NCI-H1436 (cell line): ENCODE measurements around the gene ACSM3.
"Not testable (repeated sequence)": the region's sequence is repeated elsewhere in the genome, so short reads cannot be mapped to it uniquely, and the experiment has no call there.

Source experiments
- DNase-seq: peaks from one replicate; lab custom pipeline; 2025; lab: John Stamatoyannopoulos, UW

Gene ACSM3

GRCh38 chr16:20755799-20756198, 8.0 kb upstream of the ACSM3 start:
- DNase-seq, result not testable (repeated sequence)

GRCh38 chr16:20760346-20760745, 3.5 kb upstream of the ACSM3 start:
- DNase-seq, result no peak

DNA sequence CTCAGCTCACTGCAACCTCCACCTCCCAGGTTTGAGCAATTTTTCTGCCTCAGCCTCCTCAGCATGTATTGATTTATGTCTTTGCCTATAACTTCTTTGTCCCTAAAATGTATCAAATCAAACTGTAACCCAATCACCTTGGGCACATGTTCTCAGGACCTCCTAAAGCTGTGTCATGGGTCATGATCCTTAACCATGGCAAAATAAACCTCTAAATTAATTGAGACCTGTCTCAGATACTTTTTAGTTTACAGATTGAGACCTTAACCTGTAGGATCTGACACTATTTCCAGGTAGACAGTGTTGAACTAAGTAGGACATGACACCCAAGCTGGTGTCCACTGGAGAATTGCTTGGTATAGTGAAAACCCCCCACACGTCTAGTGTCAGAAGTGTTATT, 2.6 kb upstream of the ACSM3 start:
- DNase-seq, result no peak

GRCh38 chr16:20762404-20763123, 1.2 kb upstream of the ACSM3 start:
- DNase-seq, result no peak

GRCh38 chr16:20764448-20764847, 634 bp downstream of the ACSM3 start:
- not testable (repeated sequence) for DNase-seq

DNA sequence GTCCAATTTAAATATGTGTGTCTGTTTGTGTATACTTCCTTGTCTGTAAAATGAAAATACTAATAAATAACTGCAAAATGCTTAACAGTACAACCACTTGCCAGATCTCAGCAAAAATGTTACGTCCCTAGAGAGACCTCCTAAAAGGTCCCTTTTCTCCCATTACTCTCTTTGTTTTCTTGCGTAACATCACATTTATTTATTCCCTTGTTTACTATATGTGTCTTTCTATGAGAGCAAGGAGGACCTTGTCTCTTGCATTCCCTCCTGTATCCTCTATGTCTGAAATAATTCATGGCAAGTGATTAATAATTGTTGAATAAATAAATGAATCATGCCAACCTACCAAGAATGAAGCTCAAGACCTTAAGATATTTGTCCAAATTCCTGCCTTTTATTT, 1.9 kb downstream of the ACSM3 start:
- no peak for DNase-seq

DNA sequence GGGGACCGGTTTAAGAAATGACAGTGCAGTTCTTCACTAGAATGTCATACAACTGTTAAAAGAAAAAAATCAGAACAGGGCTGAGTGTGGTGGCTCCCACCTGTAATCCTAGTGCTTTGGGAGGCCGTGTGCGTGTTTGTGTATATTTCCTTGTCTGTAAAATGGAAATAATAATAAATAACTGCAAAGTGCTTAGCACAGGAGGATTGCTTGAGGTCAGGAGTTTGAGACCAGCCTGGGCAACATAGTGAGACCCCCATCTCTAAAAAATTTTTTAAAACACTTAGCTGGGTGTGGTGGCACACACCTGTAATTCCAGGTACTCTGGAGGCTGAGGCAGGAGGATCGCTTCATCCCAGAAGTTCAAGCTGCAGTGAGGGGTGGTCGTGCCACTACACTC, 2.5 kb downstream of the ACSM3 start:
- DNase-seq, result no peak

DNA sequence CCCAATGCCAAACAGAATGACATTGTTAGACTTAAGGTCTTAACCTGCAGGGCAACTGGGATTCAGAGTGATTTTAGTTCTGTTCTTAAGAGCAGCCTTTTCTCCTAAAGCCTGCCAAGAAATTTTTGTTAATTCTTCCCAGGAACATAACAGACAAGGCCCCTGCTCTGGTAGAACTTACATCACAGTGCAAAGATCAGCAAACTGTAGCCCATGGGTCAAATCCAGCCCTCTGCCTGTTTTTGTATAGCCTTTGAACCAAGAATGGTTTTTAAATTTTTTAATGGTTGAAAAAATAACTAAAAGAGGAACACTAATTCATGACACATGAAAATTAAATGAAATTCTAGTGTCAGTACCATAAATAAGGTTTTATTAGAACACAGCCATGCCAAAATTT, 3.8 kb downstream of the ACSM3 start:
- no peak for DNase-seq

DNA sequence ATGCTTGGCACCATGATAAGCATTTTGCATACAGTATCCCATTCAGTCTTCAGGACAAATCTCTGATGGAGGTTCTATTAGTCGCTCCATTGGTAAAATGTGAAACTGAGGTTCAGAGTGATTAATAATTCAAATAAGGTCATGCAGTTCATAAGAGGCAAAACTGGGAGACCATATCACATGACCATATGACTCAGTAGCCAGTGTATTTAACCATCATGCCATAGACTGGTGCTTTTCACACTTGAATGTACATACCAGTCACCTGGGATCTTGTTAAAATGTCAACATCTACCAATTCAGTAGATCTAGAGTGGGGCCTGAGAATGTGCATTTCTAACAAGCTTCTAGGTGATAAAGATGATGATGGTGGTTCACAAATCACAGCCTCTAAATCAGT, 4.3 kb downstream of the ACSM3 start:
- DNase-seq, result no peak

DNA sequence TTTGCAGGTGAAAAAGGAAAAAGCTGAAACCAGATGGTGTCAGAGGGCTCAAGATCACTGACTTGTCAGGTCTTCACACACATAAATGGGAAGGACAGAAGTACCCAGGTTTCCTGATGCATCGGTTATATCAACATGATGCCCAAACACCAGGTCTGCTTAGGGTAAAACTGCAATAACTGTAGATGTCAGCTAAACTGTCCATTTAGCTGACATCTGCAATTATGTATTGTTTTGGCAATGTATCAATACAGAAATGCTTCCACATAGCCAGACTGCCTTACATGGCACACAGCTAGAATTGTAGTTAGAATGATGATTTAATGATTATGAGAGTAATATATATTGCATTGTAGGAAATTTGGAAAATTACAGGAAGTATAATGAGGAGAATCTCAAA, 5.0 kb downstream of the ACSM3 start:
- DNase-seq, result no peak

- DNase-seq, result no peak
These were observed 9.9 kb downstream of the ACSM3 start for GRCh38 chr16:20773679-20774078.

DNA sequence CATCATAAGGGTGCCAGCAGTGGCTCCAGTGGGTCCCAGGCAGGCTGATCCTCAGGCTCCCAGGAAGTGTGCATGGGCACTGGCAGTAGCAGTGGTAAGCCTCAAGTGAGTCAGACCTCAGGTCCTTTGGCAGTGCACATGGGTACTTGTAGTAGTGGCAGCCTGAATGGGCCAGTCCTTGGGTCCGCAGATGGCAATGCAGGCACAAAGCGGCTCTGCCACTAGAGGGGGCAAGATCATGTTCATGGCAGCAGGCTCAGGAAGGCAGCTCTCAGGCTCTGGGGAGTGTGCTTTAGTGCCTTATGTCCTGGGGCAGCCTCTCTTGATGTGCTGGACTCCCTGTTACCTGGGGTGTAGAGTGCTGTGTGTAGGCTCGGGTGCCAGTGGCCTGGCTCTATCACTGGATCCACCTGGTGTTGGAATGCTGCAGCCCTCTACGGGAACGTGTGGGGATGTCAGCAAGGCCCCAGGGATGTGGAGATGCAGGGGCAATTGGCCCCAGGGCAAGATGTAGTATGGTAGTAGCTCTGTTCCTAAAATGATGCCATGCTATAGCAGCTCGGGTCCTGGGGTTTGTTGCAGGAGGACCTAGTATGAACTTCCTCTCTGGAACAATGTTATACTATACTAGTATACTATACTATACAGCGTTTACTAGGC, 11.0 kb downstream of the ACSM3 start:
- peak; percentile 20 for DNase-seq

DNA sequence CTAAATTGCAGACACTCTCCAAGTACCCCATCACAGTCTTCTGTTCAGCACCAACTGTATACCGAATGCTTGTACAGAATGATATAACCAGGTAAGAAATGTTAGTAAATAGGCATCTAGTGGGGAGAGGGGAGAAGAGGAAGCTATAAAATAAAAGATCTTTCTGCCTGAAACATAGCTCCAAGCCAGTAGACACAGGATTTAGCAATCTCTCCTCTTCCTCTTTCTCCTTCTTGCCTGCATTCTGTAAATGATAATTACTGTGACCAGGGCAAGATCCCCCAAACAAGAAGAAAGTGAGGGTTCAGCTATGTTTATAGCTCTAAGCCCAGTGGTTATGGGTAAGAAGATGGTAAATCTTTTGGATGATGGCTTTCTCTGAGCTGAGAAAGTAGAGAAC, 17.9 kb downstream of the ACSM3 start:
- DNase-seq, result no peak

DNA sequence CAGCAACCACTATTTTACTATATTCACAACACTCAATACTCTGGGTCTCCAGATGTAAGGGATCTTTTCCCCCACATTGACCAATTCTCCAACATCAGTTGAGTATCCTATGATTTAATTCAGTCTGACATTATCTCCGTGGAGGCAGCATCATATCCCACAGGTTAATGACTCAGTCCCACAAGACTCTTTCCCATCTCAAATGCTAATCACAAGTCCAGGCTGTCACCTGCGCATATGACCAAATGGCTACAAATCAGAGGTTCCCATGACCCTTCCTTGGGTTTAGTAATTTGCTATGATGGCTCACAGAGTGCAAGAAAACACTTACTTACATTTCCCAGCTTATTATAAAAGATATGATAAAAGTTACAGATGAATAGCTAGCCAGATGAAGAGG, 18.7 kb downstream of the ACSM3 start:
- DNase-seq, result no peak

DNA sequence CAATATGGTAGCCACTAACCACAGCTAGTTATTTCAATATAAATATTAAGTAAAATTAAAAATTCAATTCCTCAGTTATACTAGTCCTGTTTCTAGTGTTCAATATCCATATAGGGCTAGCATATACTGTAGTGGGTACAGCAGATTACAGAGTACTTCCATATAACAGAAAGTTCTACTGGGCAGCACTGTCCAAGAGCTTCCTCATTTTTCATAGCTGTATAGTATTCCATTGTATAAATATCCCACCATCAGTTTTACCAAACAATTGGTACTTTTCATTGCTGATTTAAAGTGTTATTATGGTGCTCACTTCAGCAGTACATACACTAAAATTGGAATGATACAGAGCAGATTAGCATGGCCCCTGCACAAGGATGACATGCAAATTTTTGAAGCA, 20.4 kb downstream of the ACSM3 start:
- no peak for DNase-seq

GRCh38 chr16:20789130-20789529, 25.3 kb downstream of the ACSM3 start:
- no peak for DNase-seq

DNA sequence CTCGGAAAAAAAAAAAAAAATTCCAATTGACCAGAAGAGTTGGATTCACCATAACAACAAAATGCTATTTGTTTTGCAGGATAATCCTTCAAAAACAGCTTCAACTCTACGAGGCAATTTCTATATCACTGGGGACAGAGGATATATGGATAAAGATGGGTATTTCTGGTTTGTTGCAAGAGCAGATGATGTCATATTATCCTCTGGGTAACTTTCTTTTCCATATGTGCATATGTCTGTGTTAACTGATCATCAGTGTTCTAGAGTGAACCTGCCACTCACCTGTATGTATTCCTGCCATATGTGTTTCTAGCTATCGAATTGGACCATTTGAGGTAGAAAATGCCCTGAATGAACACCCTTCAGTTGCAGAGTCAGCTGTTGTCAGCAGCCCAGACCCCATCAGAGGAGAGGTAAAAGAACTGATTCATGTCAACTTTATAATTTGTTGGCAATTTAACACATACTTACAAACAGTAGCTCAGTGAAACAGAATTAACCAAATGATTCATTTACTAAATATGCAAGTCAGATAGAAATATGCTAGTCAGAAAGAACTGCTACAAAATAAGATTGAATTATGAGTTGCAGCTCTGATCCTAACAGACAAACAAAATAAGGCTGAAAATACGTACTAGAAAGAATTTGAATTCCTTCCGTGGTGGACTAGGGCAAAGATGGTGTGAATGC, 28.3 kb downstream of the ACSM3 start:
- DNase-seq, result no peak

GRCh38 chr16:20798364-20798763, 34.5 kb downstream of the ACSM3 start:
- no peak for DNase-seq

- peak; percentile 6 for DNase-seq
These were observed 35.8 kb downstream of the ACSM3 start for GRCh38 chr16:20799599-20799998.

- DNase-seq, result no peak
These were observed 37.5 kb downstream of the ACSM3 start for GRCh38 chr16:20801278-20801677.

DNA sequence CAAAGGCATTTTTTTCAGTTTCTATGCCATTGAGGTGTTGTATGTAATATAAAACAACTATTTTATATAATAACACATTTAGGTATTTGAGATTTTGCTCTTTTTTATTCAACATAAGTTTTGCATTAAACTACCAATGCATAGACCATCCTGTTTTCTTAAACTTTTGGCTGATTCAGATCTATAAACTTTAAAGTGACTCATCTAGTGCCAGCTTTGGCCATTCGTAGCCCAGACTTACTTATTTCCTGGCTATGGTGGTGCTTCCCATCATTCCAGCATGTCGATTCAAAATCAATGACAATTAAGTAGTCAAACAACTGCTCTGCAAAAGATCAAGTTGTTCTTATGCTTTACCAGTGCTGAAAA, 39.4 kb downstream of the ACSM3 start:
- no peak for DNase-seq

DNA sequence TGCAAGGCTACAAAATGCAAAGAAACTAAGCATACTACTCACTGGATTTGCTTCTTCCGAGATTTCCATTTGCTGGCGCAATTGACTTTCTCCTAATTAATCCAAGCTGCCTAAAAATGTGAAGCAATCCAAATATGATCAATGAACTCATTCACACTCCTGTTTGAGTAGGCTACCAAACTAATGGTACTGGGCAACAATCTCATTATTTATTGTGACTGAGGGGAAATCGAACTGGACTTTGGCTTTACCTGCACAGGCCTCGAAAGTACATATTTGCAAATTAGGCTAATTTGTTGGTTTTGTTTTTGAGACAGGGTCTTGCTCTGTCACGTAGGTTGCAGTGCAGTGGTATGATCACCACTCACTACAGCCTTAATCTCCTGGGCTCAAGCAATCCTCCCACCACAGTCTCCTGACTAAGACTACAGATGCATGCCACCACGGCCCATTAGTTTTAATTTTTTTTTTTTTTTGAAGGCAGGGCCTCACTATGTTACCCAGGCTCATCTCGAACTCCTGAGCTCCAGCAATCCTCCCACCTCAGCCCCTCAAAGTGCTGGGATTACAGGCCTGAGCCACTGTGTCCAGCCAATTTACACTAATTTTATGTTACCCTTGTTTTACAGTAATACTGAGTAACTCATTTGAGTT, 39.9 kb downstream of the ACSM3 start:
- no peak for DNase-seq

- DNase-seq, result not testable (repeated sequence)
These were observed 41.9 kb downstream of the ACSM3 start for GRCh38 chr16:20805684-20806167.
